ENCODE measurements around the gene AEN.

GRCh38 chr15:88680241-88681001 is 59.3 kb downstream of the AEN start:
- TF ChIP-seq CTCF (IDR thresholded peaks at IDR 0.05; ENCODE audit: low read depth, low read length): no peak
- TF ChIP-seq POLR2A (IDR thresholded peaks at IDR 0.05; ENCODE audit: extremely low read depth, insufficient read length): no peak
- TF ChIP-seq MYC (IDR thresholded peaks at IDR 0.05; ENCODE audit: low read depth, low read length): no peak
